SIG-M5 (cell line): Measurements from ENCODE around the gene RAB33A.
"Not testable (repeated sequence)": the region's sequence is repeated elsewhere in the genome, so short reads cannot be mapped to it uniquely, and the experiment has no call there.

ENCODE experiments used
- DNase-seq: peaks from one replicate; lab custom pipeline; 2025; lab: John Stamatoyannopoulos, UW

RAB33A gene

GRCh38 chrX:130172127-130172845 lies 524 bp downstream of the RAB33A start:
- DNase-seq = no peak

- peak; percentile 6 for DNase-seq
These were observed 1.6 kb downstream of the RAB33A start for GRCh38 chrX:130173190-130173895.

- no peak for DNase-seq
These were observed 2.4 kb downstream of the RAB33A start for GRCh38 chrX:130174045-130174704.

- no peak for DNase-seq
These were observed 3.2 kb downstream of the RAB33A start for GRCh38 chrX:130174937-130175336.

GRCh38 chrX:130176354-130176776 lies 4.6 kb downstream of the RAB33A start:
- no peak for DNase-seq

GRCh38 chrX:130176942-130177341 lies 5.2 kb downstream of the RAB33A start:
- no peak for DNase-seq

- no peak for DNase-seq
These were observed 7.4 kb downstream of the RAB33A start for GRCh38 chrX:130179170-130179569.

GRCh38 chrX:130179579-130180215 lies 7.9 kb downstream of the RAB33A start:
- DNase-seq = no peak

GRCh38 chrX:130184168-130184567 lies 12.4 kb downstream of the RAB33A start:
- no peak for DNase-seq

GRCh38 chrX:130184857-130185256 lies 13.1 kb downstream of the RAB33A start:
- DNase-seq = no peak

GRCh38 chrX:130186651-130187050 lies 14.9 kb downstream of the RAB33A start:
- DNase-seq = no peak

- no peak for DNase-seq
These were observed 19.0 kb downstream of the RAB33A start for GRCh38 chrX:130190801-130191200.

- no peak for DNase-seq
These were observed 24.7 kb downstream of the RAB33A start for GRCh38 chrX:130196466-130196865.

- no peak for DNase-seq
These were observed 25.7 kb downstream of the RAB33A start for GRCh38 chrX:130197464-130197863.

GRCh38 chrX:130204647-130205046 lies 32.9 kb downstream of the RAB33A start:
- no peak for DNase-seq

- DNase-seq = no peak
These were observed 39.8 kb downstream of the RAB33A start for GRCh38 chrX:130211415-130212186.

- DNase-seq = no peak
These were observed 40.6 kb downstream of the RAB33A start for GRCh38 chrX:130212371-130212770.

GRCh38 chrX:130213376-130213775 lies 41.6 kb downstream of the RAB33A start:
- DNase-seq = no peak

GRCh38 chrX:130216320-130216719 lies 44.6 kb downstream of the RAB33A start:
- no peak for DNase-seq

- no peak for DNase-seq
These were observed 53.0 kb downstream of the RAB33A start for GRCh38 chrX:130224810-130225209.

- no peak for DNase-seq
These were observed 57.1 kb downstream of the RAB33A start for GRCh38 chrX:130228871-130229270.

- DNase-seq = not testable (repeated sequence)
These were observed 59.4 kb downstream of the RAB33A start for GRCh38 chrX:130231184-130231583.
